Articular chondrocyte of knee joint (primary cell): ENCODE results near the gene GPR15. TPM values are rescaled to one million over a fixed set of nuclear protein-coding genes. Genes with fewer than 3 reads are reported as not detected.

ENCODE experiments used
- small RNA-seq: library from RNA; depleted of rRNA; stranded (forward); fragments of <200 nt; gene quantifications from one replicate; pipeline ENCODE3, GENCODE V24; 2012
- total RNA-seq: library from RNA; depleted of rRNA; stranded (reverse); fragments of >200 nt; gene quantifications from 2 replicates; pipeline ENCODE4 v1.2.3, GENCODE V29; 2012

Gene GPR15
- not detected in 2 replicates for total RNA-seq

DNA sequence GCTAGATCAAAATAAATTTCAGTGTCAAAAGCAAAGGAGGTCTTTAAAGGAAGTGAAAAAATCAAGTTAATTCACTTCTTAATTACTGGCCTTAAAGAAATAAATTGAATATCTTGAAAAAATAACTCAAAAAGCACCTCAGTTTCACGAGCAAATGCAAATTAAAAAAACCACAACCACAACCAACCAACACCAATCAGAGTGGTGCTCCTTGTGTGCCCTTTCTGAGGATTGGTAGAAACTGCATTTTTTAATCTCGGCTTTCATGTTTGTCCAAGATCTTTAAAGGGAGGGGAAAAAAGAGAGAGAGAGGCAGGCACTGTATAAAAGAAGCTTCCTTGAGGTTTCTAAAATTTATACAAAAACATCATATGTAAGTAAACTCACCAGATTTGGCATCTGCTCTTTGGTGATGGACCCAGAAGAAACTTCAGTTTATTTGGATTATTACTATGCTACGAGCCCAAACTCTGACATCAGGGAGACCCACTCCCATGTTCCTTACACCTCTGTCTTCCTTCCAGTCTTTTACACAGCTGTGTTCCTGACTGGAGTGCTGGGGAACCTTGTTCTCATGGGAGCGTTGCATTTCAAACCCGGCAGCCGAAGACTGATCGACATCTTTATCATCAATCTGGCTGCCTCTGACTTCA, at the start of gene GPR15:
Gene GPR15 (plus strand): TSS at position 357 of the 653 bp plus-strand sequence. CDS start 56 bp downstream, at position 413.

GRCh38 chr3:98497381-98497780, 34.4 kb upstream of the GPR15 start, which contains the start of gene OR5K2:
OR5K2 (plus strand) TSS chr3:98497681; CDS start chr3:98497681, 0 bp downstream.

GRCh38 chr3:98522544-98523281, 9.1 kb upstream of the GPR15 start, which contains the start of gene CLDND1:
CLDND1 (minus strand) TSS chr3:98522902; CDS start chr3:98521424, 1,478 bp downstream.

Small RNA genes lying within 50 kb of the gene (small RNA-seq; reads per million reads assigned to genes)
- not detected for gene RPL38P4

Other genes starting within 250 kb of the GPR15 start
- gene OR5H2, start 249.5 kb upstream of the GPR15 start, total RNA-seq = not detected in 2 replicates
- gene OR5K4, start 178.1 kb upstream of the GPR15 start, total RNA-seq = not detected in 2 replicates
- not detected in 2 replicates for gene OR5K3, start 141.3 kb upstream of the GPR15 start, total RNA-seq
- gene OR5K1, start 68.8 kb upstream of the GPR15 start, total RNA-seq = not detected in 2 replicates
- not detected in 2 replicates for gene OR5K2, start 34.3 kb upstream of the GPR15 start, total RNA-seq
- 70.8 and 84.1 TPM in 2 replicates for gene CLDND1, start 9.1 kb upstream of the GPR15 start, total RNA-seq
- 19.7 TPM in 2 replicates for gene CPOX, start 61.6 kb downstream of the GPR15 start, total RNA-seq
- 1.3 and 3.9 TPM in 2 replicates for gene ST3GAL6, start 231.4 kb downstream of the GPR15 start, total RNA-seq